Measurements from ENCODE around the gene PIH1D2.
A peak's percentile ranks its signal among the peaks of the same experiment; 100 is the strongest.
"Not testable (repeated sequence)": the region's sequence is repeated elsewhere in the genome, so short reads cannot be mapped to it uniquely, and the experiment has no call there.

PIH1D2 gene

GRCh38 chr11:112113539-112114457 is 40.0 kb upstream of the PIH1D2 start:
- peak; percentile 62 for TF ChIP-seq CTCF (IDR thresholded peaks at IDR 0.05; ENCODE audit: borderline replicate concordance, insufficient read depth, low read depth, low read length)
- H3K4me3 ChIP-seq (ENCODE audit: low read depth, low read length), result no peak overlapping the region

- no peak for TF ChIP-seq CTCF (IDR thresholded peaks at IDR 0.05; ENCODE audit: borderline replicate concordance, insufficient read depth, low read depth, low read length)
Observed at GRCh38 chr11:112106070-112106469, 32.3 kb upstream of the PIH1D2 start.

GRCh38 chr11:112103446-112103845 is 29.6 kb upstream of the PIH1D2 start:
- TF ChIP-seq CTCF (IDR thresholded peaks at IDR 0.05; ENCODE audit: borderline replicate concordance, insufficient read depth, low read depth, low read length), result no peak
- H3K4me3 ChIP-seq (ENCODE audit: low read depth, low read length), result no peak overlapping the region

More at GRCh38 chr11:112106070-112106469, 32.3 kb upstream of the PIH1D2 start:
- no peak overlapping the region for H3K4me3 ChIP-seq (ENCODE audit: low read depth, low read length)

- no peak for TF ChIP-seq CTCF (IDR thresholded peaks at IDR 0.05; ENCODE audit: borderline replicate concordance, insufficient read depth, low read depth, low read length)
Observed at GRCh38 chr11:112100462-112100861, 26.6 kb upstream of the PIH1D2 start.

GRCh38 chr11:112097734-112098528 is 24.1 kb upstream of the PIH1D2 start:
- H3K4me3 ChIP-seq (ENCODE audit: low read depth, low read length), result no peak overlapping the region
- TF ChIP-seq CTCF (IDR thresholded peaks at IDR 0.05; ENCODE audit: borderline replicate concordance, insufficient read depth, low read depth, low read length), result no peak

More at GRCh38 chr11:112100462-112100861, 26.6 kb upstream of the PIH1D2 start:
- no peak overlapping the region for H3K4me3 ChIP-seq (ENCODE audit: low read depth, low read length)

- TF ChIP-seq CTCF (IDR thresholded peaks at IDR 0.05; ENCODE audit: borderline replicate concordance, insufficient read depth, low read depth, low read length), result no peak
- H3K4me3 ChIP-seq (ENCODE audit: low read depth, low read length), result no peak overlapping the region
Observed at GRCh38 chr11:112096194-112096593, 22.4 kb upstream of the PIH1D2 start.

GRCh38 chr11:112095302-112095701 is 21.5 kb upstream of the PIH1D2 start:
- not testable (repeated sequence) for H3K4me3 ChIP-seq (ENCODE audit: low read depth, low read length)

Data from GM12875 (cell line).